ENCODE measurements around the gene F8. TPM values are rescaled to one million over a fixed set of nuclear protein-coding genes. Genes with fewer than 3 reads are reported as not detected.

Gene F8
- total and polyA plus RNA-seq, 2 of the 4 experiments (the other 2 are of a cell fraction): 1.4 to 1.5 TPM

- Histone ChIP-seq H2AFZ (replicated peaks; ENCODE audit: low read length, poor library complexity) (peak overlapping the region; percentile 82), H3K27me3 (ENCODE audit: control insufficient read depth, insufficient read depth, low read length) (no peaks in the 10 kb centered on the region), H4K5ac (ENCODE audit: low read depth, low read length) (no peak overlapping the region; the same call in 1 of the 2 replicates), H2AK5ac (ENCODE audit: low read depth, low read length) (no peak overlapping the region), H3K14ac (replicated peaks; ENCODE audit: low read depth, low read length) (peak overlapping the region; percentile 61; the same call in 1 of the 2 replicates), H2BK5ac (ENCODE audit: low read depth, low read length, poor library complexity, severe bottlenecking) (no peak overlapping the region), H2BK20ac (ENCODE audit: low read depth, low read length) (no peak overlapping the region), H3K4me3 (ENCODE audit: insufficient read depth, low read depth, low read length) (no peak overlapping the region), H3K18ac (ENCODE audit: low read depth, low read length) (no peak overlapping the region), H3K79me1 (ENCODE audit: low read depth in 1 of 2, low read length in 2 of 2) (no peaks in the 10 kb centered on the region), H4K8ac (ENCODE audit: low read depth in 2 of 2, low read length in 2 of 2) (peak overlapping the region in 1 of 2 experiments; percentile 74; a peak in 2 of 4 replicates), H4K91ac (ENCODE audit: insufficient read depth, low read depth, low read length) (no peak overlapping the region), H3K9me1 (ENCODE audit: insufficient read depth, low read length) (no peaks in the 10 kb centered on the region), H4K20me1 (ENCODE audit: insufficient read depth, low read length) (no peaks in the 10 kb centered on the region), H2BK15ac (ENCODE audit: low read depth, low read length) (no peak overlapping the region), H3K23ac (ENCODE audit: low read depth, low read length) (0 out of 2 replicates have a peak overlapping the region, but pooled peaks have one; percentile 41), H3K9ac (ENCODE audit: low read depth, low read length) (peak overlapping the region; percentile 49), H3K4me2 (ENCODE audit: low read depth, low read length) (peak overlapping the region; percentile 78), H3K56ac (ENCODE audit: extremely low read depth, insufficient read depth, low read length) (no peak overlapping the region), H2AK9ac (replicated peaks; ENCODE audit: low read depth, low read length, poor library complexity) (peak overlapping the region; percentile 83), H3K9me3 (ENCODE audit: control insufficient read depth, insufficient read depth, low read length) (no peaks in the 10 kb centered on the region), H3K27ac (ENCODE audit: insufficient read depth, low read length) (no peak overlapping the region), H2BK120ac (ENCODE audit: low read depth, low read length) (no peak overlapping the region), H3K36me3 (ENCODE audit: control insufficient read depth, insufficient read depth, low read length) (peaks cover 2% of the 10 kb centered on the region), H3K4me1 (ENCODE audit: control insufficient read depth, insufficient read depth, low read length) (no peaks in the 10 kb centered on the region), H3K4ac (ENCODE audit: low read depth, low read length) (peak overlapping the region; percentile 3; the same call in 1 of the 2 replicates)
- in situ Hi-C loops (cut with MboI; ENCODE audit: low sequenced_read_pairs): loop anchor here (5.0 kb wide), 1 partner anchor 75 kb away; no protein-coding TSS in a partner anchor
- peak; percentile 98 for ATAC-seq (ENCODE audit: low read depth)
- no TSS peak for BruUV-seq (replicated peaks)
- dilution Hi-C loops (cut with HindIII; ENCODE audit: low sequenced_read_pairs, unreplicated experiment): no loop called here
- intact Hi-C loops (cut with micrococcal nuclease): loop anchor here (1.0 kb wide), 2 partner anchors 76 to 139 kb away; no protein-coding TSS in a partner anchor
- whole genome bisulfite sequencing, 2 experiments (ENCODE audit: extremely low coverage in 2 of 2, insufficient read length in 1 of 2): 4% methylated on average over 6 of the region's 25 CpGs; no CpG with 5 or more reads in 1 of the 2 experiments
- CTCF ChIA-PET: interaction anchor here (0.9 kb wide), 1 partner anchor 12 kb away, joined by 4 read pairs; no protein-coding TSS in a partner anchor
- peak; percentile 70 for DNase-seq
- TF ChIP-seq RAD21 (IDR thresholded peaks at IDR 0.05; ENCODE audit: low read length): peak; percentile 53
- peak; percentile 74 for TF ChIP-seq CTCF (conservative IDR thresholded peaks at IDR 0.05; ENCODE audit: low read depth, low read length)
- TF ChIP-seq SMC3 (IDR thresholded peaks at IDR 0.05; ENCODE audit: low read depth, low read length): peak; percentile 57
- TF ChIP-seq MAFK (IDR thresholded peaks at IDR 0.05; ENCODE audit: low read depth, low read length): no peak
- TF ChIP-seq, protein P1, sequence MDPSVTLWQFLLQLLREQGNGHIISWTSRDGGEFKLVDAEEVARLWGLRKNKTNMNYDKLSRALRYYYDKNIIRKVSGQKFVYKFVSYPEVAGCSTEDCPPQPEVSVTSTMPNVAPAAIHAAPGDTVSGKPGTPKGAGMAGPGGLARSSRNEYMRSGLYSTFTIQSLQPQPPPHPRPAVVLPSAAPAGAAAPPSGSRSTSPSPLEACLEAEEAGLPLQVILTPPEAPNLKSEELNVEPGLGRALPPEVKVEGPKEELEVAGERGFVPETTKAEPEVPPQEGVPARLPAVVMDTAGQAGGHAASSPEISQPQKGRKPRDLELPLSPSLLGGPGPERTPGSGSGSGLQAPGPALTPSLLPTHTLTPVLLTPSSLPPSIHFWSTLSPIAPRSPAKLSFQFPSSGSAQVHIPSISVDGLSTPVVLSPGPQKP (IDR thresholded peaks at IDR 0.05; ENCODE audit: borderline replicate concordance, low read depth, low read length): no peak
- TF ChIP-seq MXI1 (IDR thresholded peaks at IDR 0.05; ENCODE audit: borderline replicate concordance, low read depth, low read length): no peak
- no peak for TF ChIP-seq BHLHE40 (IDR thresholded peaks at IDR 0.05; ENCODE audit: low read depth, low read length)
- TF ChIP-seq USF2 (IDR thresholded peaks at IDR 0.05; ENCODE audit: low read depth, low read length): no peak
- POLR2A ChIA-PET (ENCODE audit: unreplicated experiment): no interaction called here
These were observed 34.6 kb upstream of the F8 start for GRCh38 chrX:155056877-155057792.
